ENCODE measurements around the gene ELOVL6.

Gene ELOVL6

DNA sequence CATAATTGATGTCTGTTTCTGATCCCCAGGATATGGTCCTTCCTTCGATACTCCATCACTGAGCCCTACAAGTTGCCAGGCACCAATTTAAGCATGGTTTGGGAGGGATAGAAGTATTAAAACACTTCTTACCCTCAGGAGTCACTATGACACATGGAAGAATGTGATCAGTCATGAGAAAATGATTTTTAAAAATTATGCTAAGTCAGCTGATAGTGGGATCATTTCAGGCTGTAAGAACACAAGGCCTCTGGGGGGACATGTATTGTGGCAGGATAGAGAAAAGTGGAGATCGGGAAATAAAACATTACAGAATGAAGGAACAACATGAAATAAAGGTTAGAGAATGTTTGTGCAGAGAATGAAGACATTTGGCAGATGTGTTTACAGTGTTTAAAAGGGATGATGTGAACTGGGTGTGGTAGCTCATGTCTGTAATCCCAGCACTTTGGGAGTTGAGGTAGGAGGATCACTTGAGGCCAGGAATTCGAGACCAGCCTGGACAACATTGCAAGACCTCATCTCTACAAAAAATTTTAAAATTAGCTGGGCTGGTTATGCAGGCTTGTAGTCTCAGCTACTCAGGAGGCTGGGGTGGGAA, 64.0 kb downstream of the ELOVL6 start:
- H3K4me3 ChIP-seq (ENCODE audit: low read depth, low read length), result no peak overlapping the region
- DNase-seq (ENCODE audit: low read depth), result peak; percentile 20

DNA sequence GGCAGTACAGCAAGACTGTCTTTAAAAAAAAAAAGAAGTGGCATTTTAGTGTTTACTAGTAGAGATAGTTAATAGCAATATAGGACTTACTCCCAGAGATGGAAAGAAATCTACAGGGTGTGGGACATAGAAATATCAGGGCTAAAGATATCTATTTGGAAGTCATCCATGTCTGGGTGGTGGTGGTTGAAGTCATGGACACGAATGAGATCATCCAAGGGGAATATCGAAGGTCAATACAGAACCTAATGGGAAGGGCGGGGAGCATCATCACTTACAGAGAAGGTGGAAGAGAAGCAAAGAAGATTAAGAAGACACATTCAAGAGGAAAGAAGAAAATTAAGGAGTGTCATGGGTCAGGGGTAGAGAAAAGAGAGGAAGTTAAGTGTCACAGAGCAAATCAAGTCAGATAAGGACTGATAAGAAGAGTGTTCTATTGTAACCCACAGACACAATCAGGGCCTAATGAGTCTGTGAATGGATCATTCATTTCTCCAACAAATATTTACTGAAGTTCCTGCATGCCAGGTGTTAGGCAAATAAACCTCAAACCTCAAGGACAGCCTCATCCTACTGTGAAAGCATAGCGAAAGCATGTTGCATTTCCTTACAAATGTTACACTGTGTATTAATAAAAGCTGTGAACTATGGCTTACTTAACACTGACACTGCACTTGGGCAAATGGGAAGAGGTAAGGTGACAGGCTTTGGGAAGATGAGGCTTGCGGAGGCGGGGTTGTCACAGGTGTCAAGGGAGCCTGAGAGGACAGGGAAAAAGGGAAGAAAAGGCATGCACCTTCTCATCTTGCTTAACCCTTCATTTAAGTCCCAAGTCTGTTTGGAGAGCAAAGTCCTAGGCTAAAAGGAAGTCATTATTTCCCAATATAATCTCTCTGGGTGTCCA, 65.3 kb downstream of the ELOVL6 start:
- no peak for DNase-seq (ENCODE audit: low read depth)
- no peak overlapping the region for H3K4me3 ChIP-seq (ENCODE audit: low read depth, low read length)

GRCh38 chr4:110131916-110132315, 66.5 kb downstream of the ELOVL6 start:
- no peak overlapping the region for H3K4me3 ChIP-seq (ENCODE audit: low read depth, low read length)
- no peak for DNase-seq (ENCODE audit: low read depth)

- no peak for DNase-seq (ENCODE audit: low read depth)
- no peak overlapping the region for H3K4me3 ChIP-seq (ENCODE audit: low read depth, low read length)
These were observed 67.6 kb downstream of the ELOVL6 start for GRCh38 chr4:110130576-110131358.

GRCh38 chr4:110129544-110129943, 68.9 kb downstream of the ELOVL6 start:
- H3K4me3 ChIP-seq (ENCODE audit: low read depth, low read length), result no peak overlapping the region
- DNase-seq (ENCODE audit: low read depth), result no peak

GRCh38 chr4:110128472-110128919, 69.9 kb downstream of the ELOVL6 start:
- no peak for DNase-seq (ENCODE audit: low read depth)

GRCh38 chr4:110128029-110128428, 70.4 kb downstream of the ELOVL6 start:
- no peak overlapping the region for H3K4me3 ChIP-seq (ENCODE audit: low read depth, low read length)
- no peak for DNase-seq (ENCODE audit: low read depth)

More at GRCh38 chr4:110128472-110128919, 69.9 kb downstream of the ELOVL6 start:
- no peak overlapping the region for H3K4me3 ChIP-seq (ENCODE audit: low read depth, low read length)

DNA sequence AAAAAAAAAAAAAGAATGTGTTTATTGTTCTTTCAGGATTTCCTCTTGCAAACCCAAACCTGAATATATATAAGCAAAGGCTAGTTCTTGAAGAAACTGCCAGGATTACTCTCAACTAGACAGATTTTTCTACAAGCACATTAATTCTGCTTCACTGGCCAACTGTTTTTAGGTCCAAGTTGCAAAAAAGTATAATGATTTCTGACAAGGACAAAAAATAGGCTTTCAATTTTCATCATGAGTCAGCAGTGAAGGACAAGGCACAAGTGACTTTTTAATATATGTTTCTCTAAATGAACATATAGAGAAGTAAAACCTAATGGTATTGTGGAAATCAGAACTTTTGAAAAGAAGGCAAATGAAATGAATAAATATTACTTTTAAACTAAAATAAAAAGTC, 73.7 kb downstream of the ELOVL6 start:
- no peak overlapping the region for H3K4me3 ChIP-seq (ENCODE audit: low read depth, low read length)
- no peak for DNase-seq (ENCODE audit: low read depth)

DNA sequence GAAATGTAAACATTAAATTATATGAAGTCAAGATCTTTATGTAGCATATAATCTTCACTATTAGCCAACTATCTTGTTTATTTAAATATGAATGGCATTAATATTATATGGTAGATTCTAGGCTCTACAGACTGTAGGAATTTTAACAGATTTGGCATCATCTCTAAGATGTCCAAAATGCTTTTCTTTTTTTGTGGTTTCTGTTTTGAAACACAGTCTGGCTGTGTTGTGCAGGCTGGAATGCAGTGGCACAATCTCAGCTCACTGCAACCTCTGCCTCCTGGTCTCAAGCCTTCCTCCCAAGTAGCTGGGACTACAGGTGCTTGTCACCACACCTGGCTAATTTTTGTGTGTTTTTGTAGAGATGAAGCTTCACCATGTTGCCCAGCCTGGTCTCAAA, 76.2 kb downstream of the ELOVL6 start:
- DNase-seq (ENCODE audit: low read depth), result no peak
- no peak overlapping the region for H3K4me3 ChIP-seq (ENCODE audit: low read depth, low read length)

GRCh38 chr4:110120506-110120905, 77.9 kb downstream of the ELOVL6 start:
- no peak overlapping the region for H3K4me3 ChIP-seq (ENCODE audit: low read depth, low read length)
- DNase-seq (ENCODE audit: low read depth), result no peak

DNA sequence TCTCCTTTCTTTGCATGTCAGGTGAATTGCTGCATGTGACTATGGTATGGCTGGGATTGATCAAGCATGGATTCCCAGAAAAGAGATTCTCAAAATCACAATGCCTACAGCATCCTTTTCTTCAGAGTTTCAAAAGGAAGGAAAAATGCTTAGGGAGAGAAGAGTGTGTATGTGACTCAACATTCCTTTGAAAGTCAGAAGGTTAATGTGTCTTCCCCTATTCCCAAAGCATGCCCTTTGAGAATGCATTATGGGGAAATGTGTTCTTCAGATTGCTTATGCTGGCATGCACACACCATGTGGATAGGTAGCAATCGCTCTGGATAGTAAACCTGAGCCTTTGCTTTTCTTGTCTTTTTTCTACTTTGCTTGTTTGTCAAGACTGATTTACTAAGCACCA, 78.5 kb downstream of the ELOVL6 start:
- DNase-seq (ENCODE audit: low read depth), result peak; percentile 76
- no peak overlapping the region for H3K4me3 ChIP-seq (ENCODE audit: low read depth, low read length)

- DNase-seq (ENCODE audit: low read depth), result no peak
- no peak overlapping the region for H3K4me3 ChIP-seq (ENCODE audit: low read depth, low read length)
These were observed 79.1 kb downstream of the ELOVL6 start for GRCh38 chr4:110119337-110119736.

DNA sequence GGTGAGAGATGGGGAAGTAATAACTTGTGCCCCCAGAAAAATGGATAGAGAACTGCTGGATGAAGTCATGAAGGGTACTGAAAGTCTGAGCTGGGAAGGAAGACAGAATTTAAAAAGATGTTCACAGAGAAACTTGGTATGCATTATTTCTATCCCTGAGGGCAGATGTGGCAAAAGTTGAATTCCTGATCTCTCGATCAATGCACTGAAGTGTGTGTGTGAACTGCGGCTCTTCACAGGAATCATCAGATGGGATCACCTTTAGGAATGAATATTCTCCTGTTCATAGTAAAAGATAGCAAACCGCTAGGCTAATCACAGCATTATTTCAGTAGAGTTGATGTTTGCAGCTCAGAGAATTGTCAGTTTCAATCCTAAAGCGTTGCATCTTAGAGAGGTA, 86.4 kb downstream of the ELOVL6 start:
- H3K4me3 ChIP-seq (ENCODE audit: low read depth, low read length), result no peak overlapping the region
- DNase-seq (ENCODE audit: low read depth), result no peak

DNA sequence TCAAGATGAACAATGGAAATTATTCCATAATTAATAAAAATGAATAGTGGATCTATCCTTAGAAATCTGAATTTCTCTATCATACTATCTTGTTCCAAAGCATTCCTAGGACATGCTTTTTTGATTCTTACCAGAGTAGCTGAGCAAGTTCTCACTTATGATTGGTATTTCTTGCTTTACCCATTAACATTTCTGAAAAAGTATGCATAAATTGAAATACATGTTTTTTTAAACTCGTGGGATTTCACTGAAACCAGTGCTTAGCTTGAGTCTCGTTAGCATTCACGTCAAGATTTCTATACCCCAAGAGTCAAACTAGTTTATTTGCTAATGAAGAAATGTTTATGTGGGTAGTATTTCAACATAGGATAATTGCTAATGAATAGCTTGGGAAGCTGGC, 89.0 kb downstream of the ELOVL6 start:
- H3K4me3 ChIP-seq (ENCODE audit: low read depth, low read length), result no peak overlapping the region
- DNase-seq (ENCODE audit: low read depth), result no peak

DNA sequence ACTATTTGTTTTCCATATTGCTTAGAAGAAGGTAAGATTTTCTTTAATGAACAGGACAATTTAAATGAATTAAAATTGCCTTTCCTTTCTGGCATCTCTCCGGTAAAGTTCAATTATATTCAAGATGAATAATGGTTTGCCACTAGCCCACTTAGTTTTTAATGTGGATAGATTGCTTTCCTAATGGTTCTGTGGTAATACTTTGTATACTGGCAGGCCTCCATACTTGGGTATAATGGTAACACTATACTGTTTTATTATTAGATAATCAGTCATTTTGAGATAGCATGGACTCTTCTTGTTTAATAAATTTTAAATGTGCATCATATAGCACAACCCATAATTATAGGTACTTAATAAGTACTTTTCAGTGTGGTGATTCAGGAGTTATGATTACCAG, 89.5 kb downstream of the ELOVL6 start:
- no peak for DNase-seq (ENCODE audit: low read depth)
- no peak overlapping the region for H3K4me3 ChIP-seq (ENCODE audit: low read depth, low read length)

DNA sequence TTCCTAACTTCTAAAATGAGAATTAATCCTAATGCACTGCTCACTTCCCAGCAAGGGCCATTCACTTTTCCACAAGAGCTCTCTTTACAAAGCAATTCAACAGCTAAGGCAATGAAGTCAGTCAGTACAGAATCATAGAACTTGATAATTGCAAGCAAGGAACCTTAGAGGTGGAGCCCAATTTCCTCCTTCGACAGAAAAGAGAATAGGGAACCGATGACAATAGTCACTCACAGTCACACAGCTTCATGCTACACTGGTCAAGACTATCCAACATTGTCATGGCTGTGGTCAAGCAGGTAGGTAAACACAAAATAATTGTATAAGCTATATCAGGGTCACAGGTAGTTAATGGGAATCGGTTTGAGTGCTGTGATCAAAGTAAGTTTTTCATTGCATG, 90.0 kb downstream of the ELOVL6 start:
- no peak for DNase-seq (ENCODE audit: low read depth)

DNA sequence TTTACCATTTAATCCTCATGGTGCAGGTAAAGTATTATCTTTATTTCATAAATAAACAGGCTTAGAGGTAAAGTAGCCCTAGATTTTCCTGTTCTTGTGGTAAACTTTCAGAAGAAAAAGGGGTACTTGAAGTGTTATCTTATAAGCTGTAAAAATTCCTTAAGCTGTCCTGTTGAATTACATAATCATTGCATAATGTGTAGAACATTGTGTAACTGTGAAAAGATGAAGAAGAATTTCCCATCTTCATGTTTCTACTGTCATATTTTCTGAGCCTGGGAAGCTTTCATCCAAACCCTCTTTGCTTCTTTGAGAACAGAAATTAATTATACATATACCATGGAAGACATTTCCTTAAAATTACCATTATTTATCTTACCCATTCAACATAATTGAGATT, 90.5 kb downstream of the ELOVL6 start:
- DNase-seq (ENCODE audit: low read depth), result peak; percentile 45
- no peak overlapping the region for H3K4me3 ChIP-seq (ENCODE audit: low read depth, low read length)

More for the DNA sequence above, 90.0 kb downstream of the ELOVL6 start:
- H3K4me3 ChIP-seq (ENCODE audit: low read depth, low read length), result no peak overlapping the region

DNA sequence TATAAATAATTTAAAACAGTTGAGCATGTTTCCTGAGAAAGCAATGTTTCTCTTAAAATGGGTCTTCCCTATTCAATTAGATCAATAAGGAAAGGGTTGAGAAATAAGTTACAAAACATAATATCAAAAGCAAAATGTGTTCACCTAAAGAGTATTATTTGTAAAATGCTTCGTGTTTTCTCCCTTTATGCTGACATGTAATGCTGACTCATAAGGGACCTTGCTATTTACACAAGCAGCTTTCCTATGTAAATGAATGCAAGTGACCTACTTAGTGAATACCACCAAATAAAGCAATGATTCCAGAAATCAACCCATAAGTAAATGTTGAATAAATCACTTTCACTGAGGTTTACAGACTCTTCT, 91.5 kb downstream of the ELOVL6 start:
- no peak overlapping the region for H3K4me3 ChIP-seq (ENCODE audit: low read depth, low read length)
- DNase-seq (ENCODE audit: low read depth), result peak; percentile 82

DNA sequence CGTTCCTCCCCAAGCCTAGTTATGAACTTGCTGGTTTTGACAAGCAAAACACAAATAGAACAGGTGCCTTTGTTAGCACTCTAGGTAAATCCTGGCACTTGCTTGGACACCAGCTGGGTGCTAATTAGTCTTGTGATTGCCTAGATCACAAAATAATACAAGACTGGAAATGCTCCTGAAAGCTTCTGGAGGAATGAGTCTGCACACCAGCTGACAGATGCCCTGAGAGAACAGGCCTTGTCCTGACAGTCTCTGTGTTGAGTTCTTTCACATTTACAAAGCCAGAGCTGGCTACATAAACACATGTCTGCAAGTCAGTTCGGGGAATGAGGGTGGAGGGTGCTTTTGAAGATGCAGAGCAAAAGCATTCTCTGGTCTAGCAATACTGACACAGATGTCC, 93.8 kb downstream of the ELOVL6 start:
- H3K4me3 ChIP-seq (ENCODE audit: low read depth, low read length), result no peak overlapping the region
- DNase-seq (ENCODE audit: low read depth), result no peak

DNA sequence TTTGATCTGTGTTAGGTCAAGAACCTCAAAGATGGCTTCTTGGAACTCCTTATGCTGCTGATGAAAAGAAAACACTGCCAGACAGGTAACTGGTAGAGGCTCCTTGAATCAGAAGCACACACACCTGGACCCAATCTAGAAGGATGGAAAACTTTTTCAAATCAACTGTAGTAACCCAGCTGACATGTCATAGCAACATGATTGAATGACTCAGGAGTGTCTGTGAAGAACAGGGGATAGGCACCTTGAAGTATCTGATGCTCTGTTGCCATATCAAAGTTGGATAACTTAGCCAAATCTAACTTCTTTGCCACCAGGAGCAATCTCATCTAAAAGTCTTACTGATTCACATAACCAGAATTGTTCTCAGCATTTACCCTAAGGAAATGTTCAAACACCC, 98.8 kb downstream of the ELOVL6 start:
- H3K4me3 ChIP-seq (ENCODE audit: low read depth, low read length), result no peak overlapping the region
- no peak for DNase-seq (ENCODE audit: low read depth)
